Panc1 (cell line): Measurements from ENCODE around the gene ACOT4. TPM values are rescaled to one million over a fixed set of nuclear protein-coding genes. Genes with fewer than 3 reads are reported as not detected.

Source experiments
- ATAC-seq: fragments of 200-7000 bp; cut with Tn5 transposase; 2 replicates; pipeline ENCODE4 v1.9.1; 2020; ENCODE audit warnings: mild to moderate bottlenecking, moderate library complexity
- BruUV-seq: library from RNA; stranded (reverse); fragments of 400-500 nt; replicated peaks from 2 replicates; lab custom pipeline; 2021; lab: Mats Ljungman, UMichigan
- CTCF ChIA-PET: fragments of 300-600 bp; sonication (Branson Sonifier 250); formaldehyde crosslinking; loops from one replicate; lab custom pipeline; 2022; ENCODE audit warnings: antibody characterized with exemption; lab: Charles Lee
- POLR2A ChIA-PET: fragments of 300-600 bp; sonication (Branson Sonifier 250); formaldehyde crosslinking; loops from one replicate; lab custom pipeline; 2022; ENCODE audit warnings: antibody characterized with exemption; lab: Charles Lee
- DNase-seq: peaks from one replicate; pipeline ENCODE4 v3.0.0-alpha.2; 2010; ENCODE audit warnings: low read depth, low spot score
- H3K27ac ChIP-seq: 2 replicates; pipeline ENCODE4 v1.5.1; 2011; ENCODE audit warnings: mild to moderate bottlenecking, low read length, inconsistent platforms
- H3K27me3 ChIP-seq: fragments of 200-500 bp; sonication (Bioruptor generic); 2 replicates; pipeline ENCODE4 v1.6.0; 2014; ENCODE audit warnings: low read length, inconsistent platforms; ENCODE audit not compliant: control insufficient read depth, insufficient read depth
- H3K36me3 ChIP-seq: fragments of 200-500 bp; sonication (Bioruptor generic); 2 replicates; pipeline ENCODE4 v1.5.1; 2014; ENCODE audit warnings: inconsistent platforms, mild to moderate bottlenecking, low read length, moderate library complexity; ENCODE audit not compliant: control insufficient read depth, insufficient read depth
- H3K4me1 ChIP-seq: 2 replicates; pipeline ENCODE4 v1.5.1; 2011; ENCODE audit warnings: inconsistent platforms, mild to moderate bottlenecking, low read length, moderate library complexity; ENCODE audit not compliant: control insufficient read depth, insufficient read depth
- H3K4me3 ChIP-seq, 2 experiments: 2 replicates each; pipeline ENCODE4 v1.5.1; 2011 to 2012; ENCODE audit warnings: low read depth in 2 of 2, low read length in 2 of 2, mild to moderate bottlenecking in 2 of 2, inconsistent platforms in 1 of 2, moderate library complexity in 1 of 2
- H3K9me3 ChIP-seq: fragments of 200-500 bp; sonication (Bioruptor generic); 2 replicates; pipeline ENCODE4 v1.5.1; 2014; ENCODE audit warnings: low read depth, mild to moderate bottlenecking, inconsistent platforms, low read length, moderate library complexity; ENCODE audit not compliant: control insufficient read depth, insufficient read depth
- CTCF ChIP-seq: fragments of 450-650 bp; IDR thresholded peaks from 2 replicates; pipeline ENCODE4 v1.5.1; 2017; ENCODE audit warnings: mild to moderate bottlenecking
- POLR2AphosphoS5 ChIP-seq: IDR thresholded peaks from 2 replicates; pipeline ENCODE4 v1.6.1; 2012; ENCODE audit warnings: mild to moderate bottlenecking, low read depth, low read length, moderate library complexity
- REST ChIP-seq, 2 experiments: IDR thresholded peaks; 2 replicates each; pipeline ENCODE4 v1.6.1; 2011 to 2012; ENCODE audit warnings: low read depth in 2 of 2, control low read depth in 1 of 2, low read length in 1 of 2, mild to moderate bottlenecking in 1 of 2, moderate library complexity in 1 of 2; ENCODE audit not compliant: insufficient read depth in 1 of 2
- SIN3A ChIP-seq: IDR thresholded peaks from 2 replicates; pipeline ENCODE4 v1.6.1; 2012; ENCODE audit warnings: low read depth, mild to moderate bottlenecking, low read length, moderate library complexity, borderline replicate concordance; ENCODE audit not compliant: insufficient read depth
- TCF7L2 ChIP-seq: IDR thresholded peaks from 2 replicates; pipeline ENCODE4 v1.6.1; 2011; ENCODE audit warnings: mild to moderate bottlenecking, low read depth, low read length, inconsistent platforms
- in situ Hi-C: cut with HindIII; loops from 2 replicates; pipeline ENCODE4 v1.10.0; 2016; ENCODE audit warnings: low sequenced_read_pairs, low pct_unique_long_range_greater_than_20kb
- intact Hi-C: fragments of 100-400 bp; cut with micrococcal nuclease; formaldehyde crosslinking; loops from one replicate; pipeline ENCODE4 v1.10.0; 2022; ENCODE audit not compliant: unreplicated experiment
- total RNA-seq: library from RNA; stranded (reverse); gene quantifications from one replicate; pipeline ENCODE4 v1.2.1, GENCODE V29; 2021; ENCODE audit not compliant: unreplicated experiment

ACOT4 gene
- total RNA-seq, 1 experiment from 2014 or later = 2.7 TPM

GRCh38 chr14:73602994-73603393, 11.3 kb downstream of the ACOT4 start:
- no peaks in the 10 kb centered on the region for H3K4me1 ChIP-seq
- no peaks in the 10 kb centered on the region for H3K9me3 ChIP-seq
- no TSS peak for BruUV-seq
- no peak overlapping the region for H3K27ac ChIP-seq
- TF ChIP-seq REST (IDR thresholded peaks at IDR 0.05; ENCODE audit: insufficient read depth in 1 of 2, low read depth in 2 of 2, low read length in 1 of 2) (no peak), CTCF (no peak), TCF7L2 (no peak), SIN3A (no peak), POLR2AphosphoS5 (no peak)
- in situ Hi-C loops = no loop called here
- DNase-seq (no peak), ATAC-seq (no peak)
- H3K4me3 ChIP-seq = no peak overlapping the region
- POLR2A ChIA-PET = no interaction called here
- CTCF ChIA-PET = no interaction called here
- H3K36me3 ChIP-seq = no peaks in the 10 kb centered on the region
- no peaks in the 10 kb centered on the region for H3K27me3 ChIP-seq
- intact Hi-C loops = no loop called here

- ChIA-PET CTCF (interaction anchor here (0.7 kb wide), 1 partner anchor 36 kb away, joined by 5 read pairs; no protein-coding TSS in a partner anchor), POLR2A (interaction anchor here (0.6 kb wide), 1 partner anchor 36 kb away, joined by 3 read pairs; no protein-coding TSS in a partner anchor)
- in situ Hi-C loops (no loop called here), intact Hi-C loops (no loop called here)
- DNase-seq (no peak), ATAC-seq (no peak)
- no TSS peak for BruUV-seq
- Histone ChIP-seq H3K9me3 (no peaks in the 10 kb centered on the region), H3K27ac (no peak overlapping the region), H3K4me3 (no peak overlapping the region), H3K4me1 (no peaks in the 10 kb centered on the region), H3K36me3 (no peaks in the 10 kb centered on the region), H3K27me3 (no peaks in the 10 kb centered on the region)
- no peak for TF ChIP-seq TCF7L2
- TF ChIP-seq POLR2AphosphoS5 = no peak
- no peak for TF ChIP-seq CTCF
- no peak for TF ChIP-seq SIN3A
- TF ChIP-seq REST (IDR thresholded peaks at IDR 0.05; ENCODE audit: insufficient read depth in 1 of 2, low read depth in 2 of 2, low read length in 1 of 2) = no peak
Measured at GRCh38 chr14:73606271-73606670, 14.6 kb downstream of the ACOT4 start.
